Body of pancreas (tissue), 4 donors: ENCODE measurements around the gene VASP.

Source experiments
- CTCF ChIP-seq, 7 experiments: fragments of 450-650 bp in 4 of 7; fragments of 200-600 bp in 3 of 7; sonication (generic) in 3 of 7; IDR thresholded peaks; one replicate each; pipeline ENCODE4 v1.5.1; 2016 to 2019; ENCODE audit warnings: antibody characterized with exemption in 7 of 7
- POLR2A ChIP-seq, 3 donors: fragments of 450-650 bp; IDR thresholded peaks; one replicate each; pipeline ENCODE4 v1.6.1; 2016; ENCODE audit warnings: antibody characterized with exemption in 3 of 3, mild to moderate bottlenecking in 2 of 3

- TF ChIP-seq CTCF (IDR thresholded peaks at IDR 0.05) (no peak), POLR2A (IDR thresholded peaks at IDR 0.05) (no peak)
Observed at GRCh38 chr19:45517238-45517637, 10.0 kb downstream of the VASP start.
